GM12878 (cell line): ENCODE data around the gene PAPLN. TPM values are rescaled to one million over a fixed set of nuclear protein-coding genes. Genes with fewer than 3 reads are reported as not detected.

Source experiments
- ATAC-seq: fragments of 200-7000 bp; cut with Tn5 transposase; 3 replicates; pipeline ENCODE4 v1.9.1; 2020; ENCODE audit warnings: mild to moderate bottlenecking, moderate library complexity
- BruUV-seq: library from RNA; stranded (reverse); fragments of 400-500 nt; replicated peaks from 2 replicates; lab custom pipeline; 2021; lab: Mats Ljungman, UMichigan
- CTCF ChIA-PET: fragments of 300-600 bp; sonication (Branson Sonifier 250); formaldehyde crosslinking; extraction: SDS; loops from one replicate; lab custom pipeline; 2021; ENCODE audit warnings: inconsistent platforms; lab: Yijun Ruan, JAX
- POLR2A ChIA-PET: fragments of 350-600 bp; formaldehyde crosslinking; extraction: SDS; loops from one replicate; lab custom pipeline; 2021; ENCODE audit warnings: inconsistent platforms; lab: Charles Lee
- RAD21 ChIA-PET: fragments of 300-600 bp; sonication (Branson Sonifier 250); formaldehyde crosslinking; loops from one replicate; lab custom pipeline; 2023; ENCODE audit warnings: antibody characterized with exemption; ENCODE audit not compliant: unreplicated experiment; lab: Charles Lee
- SMC1A ChIA-PET: fragments of 300-600 bp; sonication (Branson Sonifier 250); formaldehyde crosslinking; loops from one replicate; lab custom pipeline; 2023; ENCODE audit not compliant: unreplicated experiment, uncharacterized antibody; lab: Charles Lee
- DNase-seq: peaks from one replicate; pipeline ENCODE4 v3.0.0-alpha.2; 2011; ENCODE audit warnings: low read depth, low spot score
- FAIRE-seq: peaks from 3 replicates; lab custom pipeline; 2011; peaks lifted over from hg19 to GRCh38; lab: Jason Lieb, UNC
- H2AFZ ChIP-seq: 2 replicates; pipeline ENCODE4 v1.6.0; 2011; ENCODE audit warnings: low read depth, low read length, control low read depth; ENCODE audit not compliant: control insufficient read depth
- H3K27ac ChIP-seq: 2 replicates; pipeline ENCODE4 v1.5.1; 2011; ENCODE audit warnings: control low read depth; ENCODE audit not compliant: control insufficient read depth, insufficient read depth
- H3K27me3 ChIP-seq, 2 experiments: replicated peaks in 1 of 2; 2 replicates each; pipeline versions ENCODE4 v1.6.0 to v1.6.1; 2011; ENCODE audit warnings: low read length in 1 of 2; ENCODE audit not compliant: control insufficient read depth in 2 of 2, insufficient read depth in 2 of 2
- H3K36me3 ChIP-seq, 2 experiments: 2 replicates each; pipeline ENCODE4 v1.5.1; 2011; ENCODE audit warnings: low read length in 1 of 2; ENCODE audit not compliant: control insufficient read depth in 2 of 2, insufficient read depth in 2 of 2
- H3K4me1 ChIP-seq: 2 replicates; pipeline ENCODE4 v1.6.1; 2011; ENCODE audit warnings: mild to moderate bottlenecking, low read length, moderate library complexity, mixed read lengths; ENCODE audit not compliant: control insufficient read depth, insufficient read depth
- H3K4me2 ChIP-seq: 2 replicates; pipeline ENCODE4 v1.6.0; 2011; ENCODE audit warnings: control low read depth; ENCODE audit not compliant: control insufficient read depth, insufficient read depth
- H3K4me3 ChIP-seq: fragments of 200-600 bp; sonication (generic); 2 replicates; pipeline ENCODE4 v1.5.1; 2016
- H3K79me2 ChIP-seq: 2 replicates; pipeline ENCODE4 v1.6.0; 2011; ENCODE audit warnings: low read length; ENCODE audit not compliant: control insufficient read depth, insufficient read depth
- H3K9ac ChIP-seq: 2 replicates; pipeline ENCODE4 v1.8.0; 2011; ENCODE audit warnings: low read length, control low read depth, mixed read lengths; ENCODE audit not compliant: control insufficient read depth, insufficient read depth
- H3K9me3 ChIP-seq: replicated peaks from 3 replicates; pipeline ENCODE4 v1.5.1; 2011; ENCODE audit warnings: mild to moderate bottlenecking, low read length; ENCODE audit not compliant: control insufficient read depth, insufficient read depth
- H4K20me1 ChIP-seq: 2 replicates; pipeline ENCODE4 v1.6.0; 2011; ENCODE audit not compliant: control insufficient read depth, insufficient read depth
- BCL11A ChIP-seq: IDR thresholded peaks from 2 replicates; pipeline ENCODE4 v1.6.1; 2011; ENCODE audit warnings: low read depth, low read length
- BHLHE40 ChIP-seq, 2 experiments: fragments of 450-650 bp in 1 of 2; IDR thresholded peaks; 2 replicates each; pipeline ENCODE4 v1.6.1; 2011 to 2017; ENCODE audit warnings: low read depth in 2 of 2, borderline replicate concordance in 1 of 2, improper control_type of control experiment in 1 of 2, low read length in 1 of 2, mild to moderate bottlenecking in 1 of 2
- CBFB ChIP-seq: IDR thresholded peaks from 2 replicates; pipeline ENCODE4 v1.6.1; 2016; ENCODE audit warnings: antibody characterized with exemption, low read depth
- ETV6 ChIP-seq, 2 experiments: fragments of 450-650 bp in 1 of 2; IDR thresholded peaks in 1 of 2; conservative IDR thresholded peaks in 1 of 2; 2 replicates each; pipeline ENCODE4 v1.6.1; 2014; ENCODE audit warnings: antibody characterized with exemption in 1 of 2, borderline replicate concordance in 1 of 2, low read depth in 1 of 2, mild to moderate bottlenecking in 1 of 2, moderate library complexity in 1 of 2
- HDGF ChIP-seq: fragments of 450-650 bp; IDR thresholded peaks from 2 replicates; pipeline ENCODE4 v1.6.1; 2016; ENCODE audit warnings: antibody characterized with exemption
- MXI1 ChIP-seq: fragments of 150-350 bp; IDR thresholded peaks from 2 replicates; pipeline ENCODE4 v1.6.1; 2011; ENCODE audit warnings: low read depth, mild to moderate bottlenecking, inconsistent platforms, low read length, improper control_type of control experiment
- MYC ChIP-seq: IDR thresholded peaks from 2 replicates; pipeline ENCODE4 v1.6.1; 2011; ENCODE audit warnings: mild to moderate bottlenecking, low read length, moderate library complexity, inconsistent platforms; ENCODE audit not compliant: insufficient read depth, insufficient replicate concordance, insufficient read length, severe bottlenecking
- NFYB ChIP-seq: IDR thresholded peaks from 2 replicates; pipeline ENCODE4 v1.6.1; 2011; ENCODE audit warnings: low read depth, mild to moderate bottlenecking, low read length, improper control_type of control experiment, moderate library complexity; ENCODE audit not compliant: insufficient read depth
- TBL1XR1 ChIP-seq: IDR thresholded peaks from 2 replicates; pipeline ENCODE4 v1.6.1; 2012; ENCODE audit warnings: low read depth, low read length, improper control_type of control experiment
- WGBS: methylation state at CpG from one replicate; pipeline ENCODE4 v1.1.6; 2016; ENCODE audit warnings: low lambda C conversion rate; ENCODE audit not compliant: insufficient replicate concordance, insufficient coverage; ENCODE audit errors: missing lambda C conversion rate; 5-methylcytosine and 5-hydroxymethylcytosine counted together
- in situ Hi-C: fragments of 300-500 bp; cut with MboI; formaldehyde crosslinking; loops from 9 replicates; pipeline ENCODE4 v1.14.3; 2018; ENCODE audit warnings: mixed read lengths
- intact Hi-C: fragments of 100-400 bp; cut with micrococcal nuclease; formaldehyde crosslinking; loops from one replicate; pipeline ENCODE4 v1.14.2; 2022; ENCODE audit not compliant: unreplicated experiment
- polyA plus RNA-seq, 11 experiments: library from polyadenylated mRNA; depleted of rRNA in 4 of 11; unstranded in 6 of 11; stranded (reverse) in 5 of 11; fragments of >200 nt; fragmentation: Nextera tagmentation in 4 of 11; fragmentation: Illumina TruSeq in 1 of 11; extraction: Ambion mirVana in 4 of 11; extraction: Trizol in 1 of 11; gene quantifications; 1 replicate in 1 of 11; 2 replicates in 10 of 11; pipeline versions ENCODE4 v1.2.1 to v1.2.3, GENCODE V29; 2011 to 2016; ENCODE audit warnings: inconsistent platforms in 2 of 11, missing spikeins in 2 of 11, low read depth in 1 of 11
- total RNA-seq, 4 experiments: library from RNA; depleted of rRNA in 3 of 4; stranded (reverse); fragments of >200 nt in 3 of 4; fragmentation: Illumina TruSeq in 1 of 4; extraction: Trizol in 1 of 4; gene quantifications; 2 replicates each; pipeline versions ENCODE4 v1.2.1 to v1.2.3, GENCODE V29; 2013 to 2021
- TF ChIP-seq, protein P1 (sequence below): IDR thresholded peaks from 2 replicates; pipeline ENCODE4 v1.6.1; 2011; ENCODE audit warnings: borderline replicate concordance, low read depth, mild to moderate bottlenecking, moderate library complexity, mixed read lengths, low read length; ENCODE audit not compliant: insufficient read depth; ENCODE audit errors: extremely low read length
- TF ChIP-seq, protein P2 (sequence below): IDR thresholded peaks from 2 replicates; pipeline ENCODE4 v1.6.1; 2011; ENCODE audit warnings: low read depth, low read length, improper control_type of control experiment, borderline replicate concordance
- TF ChIP-seq, protein P3 (sequence below): fragments of 450-650 bp; IDR thresholded peaks from 2 replicates; pipeline ENCODE4 v1.6.1; 2017; ENCODE audit warnings: antibody characterized with exemption, mild to moderate bottlenecking, moderate library complexity

PAPLN gene
- total and polyA plus RNA-seq, 10 of the 15 experiments (the other 5 are each of a cell fraction or from before 2014, with no cell fraction given) = 1.8 to 19.8 (median 7.4) TPM

DNA sequence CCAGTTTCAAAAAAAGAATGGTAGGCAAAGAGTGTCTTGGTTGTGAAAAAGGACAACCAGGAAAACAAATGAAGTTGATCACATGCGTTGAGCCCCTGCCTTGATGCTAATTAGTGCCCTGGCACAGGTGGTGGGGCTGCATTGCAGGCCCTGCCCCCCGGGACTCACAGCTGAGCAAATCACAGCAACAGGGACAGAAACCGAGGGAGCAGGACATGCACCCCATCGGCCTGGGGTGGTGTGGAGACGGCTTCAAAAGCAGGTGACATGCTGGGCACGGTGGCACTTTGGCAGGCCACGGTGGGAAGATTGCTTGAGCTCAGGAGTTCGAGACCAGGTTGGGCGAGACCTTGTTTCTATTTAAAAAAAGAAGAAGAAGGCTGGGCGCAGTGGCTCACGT is 1.1 kb upstream of the PAPLN start:
- 23% methylated on average over 11 of the region's 11 CpGs for WGBS
- RAD21 ChIA-PET = interaction anchor here (1.0 to 1.6 kb wide), 8 partner anchors 8 to 241 kb away, joined by 3 to 7 read pairs (median 4); no protein-coding TSS in a partner anchor
- FAIRE-seq (no peak), ATAC-seq (no peak), DNase-seq (no peak)
- H3K27me3 ChIP-seq = peaks cover 8 to 26% of the 10 kb centered on the region in 2 experiments
- CTCF ChIA-PET = interaction anchor here (1.0 to 2.1 kb wide), 5 partner anchors 13 to 236 kb away, joined by 3 to 9 read pairs (median 6); no protein-coding TSS in a partner anchor
- H4K20me1 ChIP-seq = no peaks in the 10 kb centered on the region
- H3K36me3 ChIP-seq = no peaks in the 10 kb centered on the region
- H2AFZ ChIP-seq = no peak overlapping the region
- H3K4me2 ChIP-seq = no peak overlapping the region
- BruUV-seq = no TSS peak
- TF ChIP-seq ETV6 (conservative IDR thresholded peaks at IDR 0.05 in 1 of 2, IDR thresholded peaks at IDR 0.05 in 1 of 2; ENCODE audit: borderline replicate concordance in 1 of 2, low read depth in 1 of 2) = no peak
- no peak for TF ChIP-seq BHLHE40 (IDR thresholded peaks at IDR 0.05; ENCODE audit: borderline replicate concordance in 1 of 2, low read depth in 2 of 2, low read length in 1 of 2)
- TF ChIP-seq, protein P1, sequence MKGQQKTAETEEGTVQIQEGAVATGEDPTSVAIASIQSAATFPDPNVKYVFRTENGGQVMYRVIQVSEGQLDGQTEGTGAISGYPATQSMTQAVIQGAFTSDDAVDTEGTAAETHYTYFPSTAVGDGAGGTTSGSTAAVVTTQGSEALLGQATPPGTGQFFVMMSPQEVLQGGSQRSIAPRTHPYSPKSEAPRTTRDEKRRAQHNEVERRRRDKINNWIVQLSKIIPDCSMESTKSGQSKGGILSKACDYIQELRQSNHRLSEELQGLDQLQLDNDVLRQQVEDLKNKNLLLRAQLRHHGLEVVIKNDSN = no peak
- TF ChIP-seq TBL1XR1 = no peak
- TF ChIP-seq, protein P2, sequence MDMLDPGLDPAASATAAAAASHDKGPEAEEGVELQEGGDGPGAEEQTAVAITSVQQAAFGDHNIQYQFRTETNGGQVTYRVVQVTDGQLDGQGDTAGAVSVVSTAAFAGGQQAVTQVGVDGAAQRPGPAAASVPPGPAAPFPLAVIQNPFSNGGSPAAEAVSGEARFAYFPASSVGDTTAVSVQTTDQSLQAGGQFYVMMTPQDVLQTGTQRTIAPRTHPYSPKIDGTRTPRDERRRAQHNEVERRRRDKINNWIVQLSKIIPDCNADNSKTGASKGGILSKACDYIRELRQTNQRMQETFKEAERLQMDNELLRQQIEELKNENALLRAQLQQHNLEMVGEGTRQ = no peak
- no peak for TF ChIP-seq HDGF
- TF ChIP-seq, protein P3, sequence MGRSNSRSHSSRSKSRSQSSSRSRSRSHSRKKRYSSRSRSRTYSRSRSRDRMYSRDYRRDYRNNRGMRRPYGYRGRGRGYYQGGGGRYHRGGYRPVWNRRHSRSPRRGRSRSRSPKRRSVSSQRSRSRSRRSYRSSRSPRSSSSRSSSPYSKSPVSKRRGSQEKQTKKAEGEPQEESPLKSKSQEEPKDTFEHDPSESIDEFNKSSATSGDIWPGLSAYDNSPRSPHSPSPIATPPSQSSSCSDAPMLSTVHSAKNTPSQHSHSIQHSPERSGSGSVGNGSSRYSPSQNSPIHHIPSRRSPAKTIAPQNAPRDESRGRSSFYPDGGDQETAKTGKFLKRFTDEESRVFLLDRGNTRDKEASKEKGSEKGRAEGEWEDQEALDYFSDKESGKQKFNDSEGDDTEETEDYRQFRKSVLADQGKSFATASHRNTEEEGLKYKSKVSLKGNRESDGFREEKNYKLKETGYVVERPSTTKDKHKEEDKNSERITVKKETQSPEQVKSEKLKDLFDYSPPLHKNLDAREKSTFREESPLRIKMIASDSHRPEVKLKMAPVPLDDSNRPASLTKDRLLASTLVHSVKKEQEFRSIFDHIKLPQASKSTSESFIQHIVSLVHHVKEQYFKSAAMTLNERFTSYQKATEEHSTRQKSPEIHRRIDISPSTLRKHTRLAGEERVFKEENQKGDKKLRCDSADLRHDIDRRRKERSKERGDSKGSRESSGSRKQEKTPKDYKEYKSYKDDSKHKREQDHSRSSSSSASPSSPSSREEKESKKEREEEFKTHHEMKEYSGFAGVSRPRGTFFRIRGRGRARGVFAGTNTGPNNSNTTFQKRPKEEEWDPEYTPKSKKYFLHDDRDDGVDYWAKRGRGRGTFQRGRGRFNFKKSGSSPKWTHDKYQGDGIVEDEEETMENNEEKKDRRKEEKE = no peak
- TF ChIP-seq NFYB = no peak
- TF ChIP-seq BCL11A = no peak
- no peak for TF ChIP-seq MXI1
- no peak for TF ChIP-seq CBFB
- TF ChIP-seq MYC = no peak
- intact Hi-C loops = no loop called here
- H3K79me2 ChIP-seq = no peaks in the 10 kb centered on the region
- H3K4me1 ChIP-seq = peaks cover 27% of the 10 kb centered on the region
- SMC1A ChIA-PET = interaction anchor here (0.7 to 1.5 kb wide), 7 partner anchors 16 to 242 kb away, joined by 3 to 4 read pairs (median 3); no protein-coding TSS in a partner anchor
- no peak overlapping the region for H3K27ac ChIP-seq
- in situ Hi-C loops = no loop called here
- H3K4me3 ChIP-seq = no peak overlapping the region
- no peaks in the 10 kb centered on the region; the same call in 2 of the 3 replicates for H3K9me3 ChIP-seq
- H3K9ac ChIP-seq = no peak overlapping the region
- POLR2A ChIA-PET = interaction anchor here (0.6 to 1.1 kb wide), 5 partner anchors 11 to 865 kb away, joined by 3 to 4 read pairs (median 3); no protein-coding TSS in a partner anchor
